Eye (tissue), 1 donor: ENCODE measurements around the gene UBAP2L.

Experiments used
- DNase-seq: peaks from one replicate; pipeline ENCODE4 v3.0.0-alpha.2; 2015

UBAP2L gene, protein sequence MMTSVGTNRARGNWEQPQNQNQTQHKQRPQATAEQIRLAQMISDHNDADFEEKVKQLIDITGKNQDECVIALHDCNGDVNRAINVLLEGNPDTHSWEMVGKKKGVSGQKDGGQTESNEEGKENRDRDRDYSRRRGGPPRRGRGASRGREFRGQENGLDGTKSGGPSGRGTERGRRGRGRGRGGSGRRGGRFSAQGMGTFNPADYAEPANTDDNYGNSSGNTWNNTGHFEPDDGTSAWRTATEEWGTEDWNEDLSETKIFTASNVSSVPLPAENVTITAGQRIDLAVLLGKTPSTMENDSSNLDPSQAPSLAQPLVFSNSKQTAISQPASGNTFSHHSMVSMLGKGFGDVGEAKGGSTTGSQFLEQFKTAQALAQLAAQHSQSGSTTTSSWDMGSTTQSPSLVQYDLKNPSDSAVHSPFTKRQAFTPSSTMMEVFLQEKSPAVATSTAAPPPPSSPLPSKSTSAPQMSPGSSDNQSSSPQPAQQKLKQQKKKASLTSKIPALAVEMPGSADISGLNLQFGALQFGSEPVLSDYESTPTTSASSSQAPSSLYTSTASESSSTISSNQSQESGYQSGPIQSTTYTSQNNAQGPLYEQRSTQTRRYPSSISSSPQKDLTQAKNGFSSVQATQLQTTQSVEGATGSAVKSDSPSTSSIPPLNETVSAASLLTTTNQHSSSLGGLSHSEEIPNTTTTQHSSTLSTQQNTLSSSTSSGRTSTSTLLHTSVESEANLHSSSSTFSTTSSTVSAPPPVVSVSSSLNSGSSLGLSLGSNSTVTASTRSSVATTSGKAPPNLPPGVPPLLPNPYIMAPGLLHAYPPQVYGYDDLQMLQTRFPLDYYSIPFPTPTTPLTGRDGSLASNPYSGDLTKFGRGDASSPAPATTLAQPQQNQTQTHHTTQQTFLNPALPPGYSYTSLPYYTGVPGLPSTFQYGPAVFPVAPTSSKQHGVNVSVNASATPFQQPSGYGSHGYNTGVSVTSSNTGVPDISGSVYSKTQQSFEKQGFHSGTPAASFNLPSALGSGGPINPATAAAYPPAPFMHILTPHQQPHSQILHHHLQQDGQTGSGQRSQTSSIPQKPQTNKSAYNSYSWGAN

DNA sequence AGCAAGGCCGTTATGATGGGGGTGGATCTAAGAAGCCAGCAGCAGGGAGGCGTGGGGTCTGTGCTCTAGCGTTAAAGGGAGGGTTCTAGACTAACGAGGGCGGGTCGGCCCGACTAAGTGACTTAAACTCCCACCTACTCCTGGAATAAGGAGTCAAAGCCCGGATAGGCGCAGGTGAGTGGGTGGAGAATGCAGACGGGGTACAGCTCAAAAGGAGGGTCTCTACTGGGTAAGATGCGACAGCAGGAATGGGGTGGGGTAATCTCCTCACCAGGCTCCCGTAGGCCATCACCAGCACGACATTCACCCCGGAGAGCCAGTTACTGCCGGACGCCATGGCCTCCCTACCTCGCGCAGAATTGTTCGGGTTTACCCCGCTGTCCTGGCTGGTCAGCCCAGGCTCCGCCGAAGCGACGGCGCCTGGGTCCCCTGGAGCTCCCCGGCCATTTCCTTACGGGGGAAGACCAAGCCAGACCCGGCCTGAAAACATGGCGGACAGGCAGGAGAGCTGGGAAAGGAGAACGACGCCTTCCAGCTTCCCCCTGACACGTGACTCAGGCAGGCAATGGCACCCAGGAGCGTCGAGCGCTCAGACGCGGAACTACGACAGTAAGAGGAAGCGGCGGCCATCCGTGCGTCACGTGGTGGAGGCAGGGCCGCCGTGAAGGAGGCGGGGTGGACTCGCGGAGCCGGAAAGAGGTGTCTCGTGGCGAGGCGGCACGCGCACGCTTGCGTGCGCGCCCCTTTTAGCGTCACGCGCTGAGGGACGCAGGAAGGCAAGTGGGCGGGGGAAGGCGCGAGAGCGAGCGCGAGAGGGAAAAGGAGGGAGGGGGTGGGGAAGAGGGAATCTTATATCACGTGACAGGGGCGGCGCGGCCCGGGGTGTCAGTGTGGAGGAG lies at the start of gene UBAP2L:
Gene UBAP2L, plus strand, starts transcription at position 885 of the 899 bp plus-strand sequence. CDS start 4,169 bp downstream, outside the sequence.
- peak; percentile 99 for DNase-seq

DNA sequence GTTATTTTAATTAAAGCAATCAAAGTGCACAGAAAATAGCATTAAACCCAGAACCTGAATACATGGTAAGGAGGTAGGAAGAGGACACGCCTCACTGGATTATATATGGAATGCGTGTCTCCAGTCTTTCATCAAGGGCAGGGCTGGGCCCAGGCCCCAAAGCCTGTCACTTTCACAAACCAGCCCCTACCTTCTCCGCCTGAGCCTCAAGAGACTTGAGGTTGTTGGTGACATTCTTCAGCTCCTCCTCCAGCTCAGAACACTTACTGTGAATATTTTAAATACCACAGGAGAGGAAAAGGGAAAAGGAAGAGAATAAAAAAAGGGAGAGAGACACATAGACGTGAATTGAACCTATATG lies 49.6 kb upstream of the UBAP2L start:
- DNase-seq: no peak

DNA sequence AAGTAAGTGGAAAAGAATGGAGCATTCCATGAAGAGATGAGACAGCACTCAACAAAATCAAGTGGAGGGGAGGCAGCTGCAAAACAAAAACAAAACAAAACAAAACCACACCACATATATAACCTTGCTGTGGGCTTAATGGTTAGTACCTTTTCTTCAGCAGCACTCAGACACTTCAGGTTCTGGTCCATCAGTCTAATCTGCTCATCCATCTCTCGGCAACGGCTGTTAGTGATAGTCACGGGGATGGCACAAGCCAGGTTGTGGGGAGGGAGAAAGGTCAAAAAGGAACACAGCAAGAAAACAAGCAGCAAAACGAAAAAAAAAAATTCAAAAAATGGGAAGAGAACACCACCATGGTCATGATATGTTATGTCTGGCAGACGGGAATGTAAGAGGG lies 48.9 kb upstream of the UBAP2L start:
- DNase-seq: no peak

DNA sequence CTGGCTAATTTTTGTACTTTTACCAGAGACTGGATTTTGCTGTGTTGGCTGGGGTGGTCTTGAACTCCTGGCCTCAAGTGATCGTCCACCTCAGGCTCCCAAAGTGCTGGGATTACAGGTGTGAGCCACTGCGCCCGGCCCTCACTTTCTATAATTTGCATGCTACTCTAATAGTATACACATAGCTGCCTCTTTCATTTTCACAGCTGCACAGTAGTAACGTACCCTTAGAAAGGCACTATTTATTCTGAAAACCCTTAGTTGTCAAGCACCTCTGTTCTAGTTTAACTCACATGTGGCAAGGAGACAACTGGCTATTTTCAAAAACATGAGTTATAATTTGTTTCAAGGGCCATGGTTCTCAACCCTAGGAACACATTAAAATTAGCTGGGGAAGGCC lies 46.1 kb upstream of the UBAP2L start:
- no peak for DNase-seq

DNA sequence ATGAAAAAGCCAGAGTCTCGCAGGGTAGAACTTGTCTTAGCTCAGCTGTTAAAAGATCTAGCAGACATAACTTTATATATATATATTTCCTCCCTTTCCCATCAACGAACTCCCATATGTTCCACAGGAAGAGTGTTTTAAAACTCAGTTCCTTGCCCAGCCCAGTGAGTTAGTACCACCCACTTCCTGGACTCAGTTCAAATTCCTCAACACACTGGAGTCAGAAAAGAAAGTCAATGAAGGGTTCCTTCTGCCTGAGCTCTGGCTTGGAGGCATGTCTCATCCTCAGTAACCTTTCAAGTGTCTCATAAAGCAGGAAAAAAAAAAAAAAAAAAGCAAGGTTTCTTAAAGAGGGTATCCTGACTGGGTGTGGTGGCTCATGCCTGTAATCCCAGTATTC lies 44.4 kb upstream of the UBAP2L start:
- DNase-seq: no peak

DNA sequence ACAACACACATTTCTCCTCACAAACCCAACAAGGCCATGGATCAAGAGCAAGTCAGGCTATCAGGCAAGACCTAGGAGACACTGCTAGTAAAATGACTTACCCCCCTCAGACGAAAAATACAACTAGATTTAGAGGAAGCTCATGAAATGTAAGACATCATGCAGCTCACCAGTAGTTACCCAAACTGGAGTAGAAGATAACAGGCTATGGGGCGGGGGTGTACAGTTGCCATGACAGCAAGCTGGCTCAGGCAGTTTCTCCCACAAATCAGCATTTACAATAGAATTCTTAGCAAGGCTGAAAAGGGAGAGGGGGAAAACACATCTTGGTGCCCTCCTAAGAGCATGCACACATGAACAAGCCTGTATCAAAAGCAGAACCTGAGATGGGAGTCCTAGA lies 42.7 kb upstream of the UBAP2L start:
- no peak for DNase-seq

DNA sequence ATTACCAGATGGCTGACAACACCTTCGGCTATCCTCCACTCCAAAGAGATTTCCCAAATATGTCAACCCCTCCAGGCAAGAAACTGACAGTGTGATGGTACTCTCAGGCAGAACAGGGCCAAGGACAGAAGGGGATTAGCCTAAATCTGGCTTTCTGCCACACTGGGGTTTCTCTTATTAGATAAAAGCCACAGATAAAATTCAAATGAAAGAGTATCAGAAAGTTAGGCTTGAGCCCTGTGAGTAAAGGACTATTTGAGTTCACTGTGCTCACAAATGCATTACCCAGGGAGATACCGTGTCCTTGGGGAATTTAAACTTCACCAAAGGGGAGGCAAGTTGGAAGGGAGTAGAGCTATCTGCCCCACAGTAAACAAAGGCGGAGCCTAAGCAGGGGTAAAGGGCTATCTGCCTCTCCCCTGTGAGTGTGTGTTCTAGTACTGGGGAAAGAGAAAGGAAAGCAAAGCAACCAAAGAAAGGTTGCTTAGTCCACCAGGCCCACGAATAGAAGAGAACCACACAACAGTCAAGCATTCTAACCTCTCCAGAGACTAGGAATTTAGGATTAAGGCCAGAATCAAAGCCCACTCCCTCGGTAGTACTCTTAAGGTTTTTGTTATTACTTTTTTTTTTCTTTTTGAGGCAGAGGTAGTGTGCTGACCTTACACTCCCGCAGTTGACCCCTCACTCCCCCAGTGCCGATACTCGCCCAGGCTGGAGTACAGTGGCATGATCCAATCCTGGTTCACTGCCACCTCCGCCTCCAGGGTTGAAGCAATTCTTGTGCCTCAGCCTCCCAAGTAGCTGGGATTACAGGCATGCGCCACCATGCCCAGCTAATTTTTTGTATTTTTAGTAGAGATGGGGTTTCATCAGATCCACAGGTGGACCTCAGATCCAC lies 41.6 kb upstream of the UBAP2L start:
- DNase-seq: no peak

DNA sequence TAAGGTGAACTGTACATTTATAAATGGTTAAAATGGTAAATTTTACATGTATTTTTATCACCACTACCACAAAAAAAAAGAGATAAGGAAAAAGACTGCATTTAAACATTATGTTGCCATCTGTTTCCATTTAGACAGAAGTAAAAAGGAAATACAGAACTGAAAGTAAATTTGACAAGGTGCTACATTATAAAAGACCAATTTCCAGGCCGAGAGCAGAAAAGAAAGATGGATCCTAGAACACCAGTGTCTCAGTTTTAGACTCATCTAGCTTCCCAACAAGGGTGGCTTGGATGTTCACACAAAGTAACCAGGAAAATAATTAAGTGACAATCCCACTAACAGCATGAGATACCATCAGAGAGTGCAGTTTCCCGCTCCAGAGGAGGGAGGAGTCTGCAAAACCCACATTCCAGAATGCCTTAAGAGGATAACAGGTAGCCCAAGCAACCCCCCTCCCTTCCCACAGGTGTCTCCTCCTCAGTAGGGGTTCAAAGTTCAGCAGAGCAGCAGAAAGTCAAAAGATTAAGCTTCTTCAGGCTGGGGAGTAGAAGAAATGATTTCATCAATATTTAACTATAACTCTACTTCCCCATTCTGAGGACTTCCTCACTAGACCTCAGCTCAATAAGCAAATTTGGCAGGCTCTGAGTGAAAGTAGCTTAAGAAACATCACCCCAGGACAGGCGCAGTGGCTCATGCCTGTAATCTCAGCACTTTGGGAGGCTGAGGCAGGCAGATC lies 40.6 kb upstream of the UBAP2L start:
- no peak for DNase-seq

DNA sequence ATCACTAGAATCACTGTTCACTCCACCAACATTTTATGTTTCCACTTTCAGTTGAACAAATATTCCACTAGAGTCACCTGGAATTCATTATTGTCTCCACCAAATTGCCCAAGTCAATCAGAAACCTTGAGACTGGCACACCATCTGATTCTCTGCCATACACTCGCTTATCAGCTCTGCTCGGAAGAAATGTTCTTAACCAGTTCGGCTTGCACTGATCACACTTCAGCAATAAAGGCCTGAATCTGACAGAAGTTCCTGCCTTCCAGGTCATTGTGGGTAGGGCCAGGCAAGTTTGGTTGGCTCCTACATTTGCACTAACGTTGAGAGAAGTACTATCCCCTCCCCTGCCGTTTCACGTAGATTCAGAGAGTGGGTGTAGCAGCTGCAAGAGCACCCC lies 38.8 kb upstream of the UBAP2L start:
- DNase-seq: no peak

DNA sequence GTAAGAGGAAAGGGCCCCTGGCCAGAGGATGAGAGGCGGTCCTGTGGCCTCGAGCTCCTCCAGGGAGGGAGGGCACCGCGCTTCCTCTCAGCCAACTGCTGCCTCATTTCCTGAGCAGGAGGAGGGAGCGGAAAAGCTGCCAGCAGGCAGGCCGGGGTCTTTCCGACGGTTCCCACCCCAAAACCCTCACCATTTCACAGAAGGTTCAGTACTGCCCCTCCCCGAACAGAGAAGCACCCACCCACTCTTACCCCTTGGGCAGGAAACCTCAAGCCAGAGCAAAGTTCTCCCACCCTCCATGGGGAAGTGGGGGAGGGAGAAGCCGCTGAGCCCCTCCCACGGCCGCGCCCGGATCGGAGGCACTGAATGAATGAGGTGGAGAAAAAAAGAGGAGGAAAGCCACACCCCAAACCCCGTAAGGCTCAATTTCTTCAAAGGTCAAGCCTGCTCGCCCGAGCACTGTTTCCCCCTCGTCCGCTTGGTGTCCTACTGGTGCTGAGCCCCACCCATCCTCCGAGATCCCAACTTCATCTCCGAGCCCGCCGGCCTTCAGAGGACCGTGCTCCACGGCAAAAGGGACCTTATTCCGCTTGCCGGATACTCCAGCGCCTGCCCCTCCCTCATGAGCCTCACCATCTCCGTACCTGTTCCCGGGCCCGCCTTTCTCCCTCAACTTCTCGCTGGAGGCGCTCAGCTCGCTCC lies 38.3 kb upstream of the UBAP2L start:
- peak; percentile 73 for DNase-seq

DNA sequence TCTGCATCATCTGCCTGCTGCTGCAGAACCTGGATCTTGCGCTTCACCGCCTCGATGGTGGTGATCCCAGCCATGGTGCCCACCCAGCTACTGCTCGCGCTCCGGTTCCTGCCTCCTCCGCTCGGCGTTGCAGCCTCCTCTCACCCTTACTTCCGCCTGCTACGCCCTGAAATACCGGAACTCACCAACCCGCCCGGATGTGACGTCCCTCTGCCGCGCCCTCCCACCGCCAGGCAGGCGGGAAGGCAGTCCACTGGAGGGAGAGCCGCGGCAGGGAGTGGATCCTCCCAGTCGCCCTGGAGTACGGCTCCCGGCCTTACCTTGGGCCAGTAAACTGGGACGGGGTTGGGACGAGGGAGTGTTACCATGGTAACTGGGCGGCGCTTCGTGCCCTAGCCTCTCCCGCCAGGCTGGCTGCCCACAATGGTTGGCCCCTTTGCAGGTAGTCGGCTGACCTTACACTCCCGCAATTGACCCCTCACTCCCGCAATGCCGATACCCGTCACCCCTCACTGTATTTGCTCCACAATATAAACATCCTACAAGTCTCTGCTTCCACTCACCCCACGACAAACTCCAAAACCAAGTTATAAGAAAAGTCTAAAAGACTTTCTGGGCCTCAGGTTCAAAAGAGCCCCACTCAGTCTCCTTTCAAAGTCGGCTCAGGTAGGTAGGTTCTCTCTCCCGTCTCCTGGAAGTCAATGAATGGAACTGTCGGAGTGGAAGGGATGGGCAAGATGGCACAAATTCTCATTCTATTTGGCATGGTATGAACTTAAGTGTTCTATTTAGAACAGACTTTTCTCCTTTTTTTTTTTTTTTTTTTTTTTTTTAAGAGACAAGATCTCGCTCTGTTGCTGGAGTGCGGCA lies 37.5 kb upstream of the UBAP2L start:
- peak; percentile 98 for DNase-seq

DNA sequence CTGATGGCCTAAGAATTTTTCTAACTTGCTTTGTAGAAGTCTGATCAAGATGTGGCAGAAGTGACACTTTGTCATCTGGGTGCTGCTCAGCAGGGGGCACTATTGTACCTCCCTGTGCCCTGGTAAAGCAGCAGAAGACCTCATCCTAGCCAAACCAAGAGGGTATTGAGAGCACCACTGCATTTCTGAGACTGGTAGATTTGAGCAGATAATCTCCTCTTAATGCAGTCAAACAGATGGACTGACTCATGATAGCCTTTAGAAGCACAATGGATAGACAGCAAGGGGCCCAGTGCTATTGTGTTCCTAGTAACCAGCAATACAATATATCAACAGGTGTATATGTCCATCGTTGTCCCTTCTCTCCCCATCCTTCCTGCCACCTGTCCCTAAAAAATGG lies 34.6 kb upstream of the UBAP2L start:
- peak; percentile 62 for DNase-seq

DNA sequence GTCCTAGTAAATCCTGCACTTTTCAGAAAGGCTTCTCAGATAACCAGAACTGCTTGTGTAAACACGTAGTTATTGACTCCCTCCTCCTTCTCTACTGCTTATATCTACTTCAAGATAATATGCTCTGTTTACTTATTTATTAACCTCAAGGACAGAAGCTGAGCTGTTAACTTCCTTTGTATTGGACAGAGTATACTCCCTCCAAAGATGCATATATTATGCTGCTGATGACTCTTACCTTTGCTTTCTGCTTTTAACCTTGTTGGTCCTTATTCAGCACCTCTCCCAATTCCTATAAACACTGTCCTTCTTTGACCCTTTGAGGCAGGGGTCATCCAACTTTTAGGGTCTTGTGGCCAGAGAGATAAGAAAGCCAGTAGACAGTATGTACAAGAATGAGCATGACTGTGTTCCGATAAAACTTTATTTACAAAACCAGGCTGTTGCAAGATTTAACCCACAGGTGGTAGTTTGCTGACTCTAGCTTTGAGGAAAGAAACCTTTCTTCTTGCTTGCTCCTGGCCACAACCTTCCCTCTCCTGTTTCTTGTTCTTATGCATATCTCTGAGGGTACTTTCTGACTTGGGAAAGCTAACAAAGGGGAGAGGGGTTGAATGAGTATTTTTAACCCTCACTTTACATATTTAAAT lies 33.8 kb upstream of the UBAP2L start:
- DNase-seq: no peak

DNA sequence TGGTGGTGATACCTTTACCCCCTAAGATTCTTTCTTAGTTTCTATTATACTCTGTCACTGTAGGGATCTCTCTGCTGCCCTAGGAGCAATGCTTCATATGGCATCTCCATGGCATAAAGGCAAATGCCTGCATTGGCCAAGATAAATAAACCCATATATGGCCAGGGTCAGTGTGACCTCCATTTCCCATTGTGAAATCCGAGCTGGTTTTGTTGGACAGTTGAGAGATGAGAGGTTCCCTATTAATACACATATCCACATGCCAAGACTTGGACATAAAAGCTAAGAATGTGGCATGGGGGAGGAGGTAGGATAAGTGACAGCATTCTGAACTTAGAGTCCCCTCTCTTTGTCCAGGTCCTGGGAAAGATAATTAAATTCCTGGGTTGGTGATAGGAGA lies 30.2 kb upstream of the UBAP2L start:
- DNase-seq: no peak

DNA sequence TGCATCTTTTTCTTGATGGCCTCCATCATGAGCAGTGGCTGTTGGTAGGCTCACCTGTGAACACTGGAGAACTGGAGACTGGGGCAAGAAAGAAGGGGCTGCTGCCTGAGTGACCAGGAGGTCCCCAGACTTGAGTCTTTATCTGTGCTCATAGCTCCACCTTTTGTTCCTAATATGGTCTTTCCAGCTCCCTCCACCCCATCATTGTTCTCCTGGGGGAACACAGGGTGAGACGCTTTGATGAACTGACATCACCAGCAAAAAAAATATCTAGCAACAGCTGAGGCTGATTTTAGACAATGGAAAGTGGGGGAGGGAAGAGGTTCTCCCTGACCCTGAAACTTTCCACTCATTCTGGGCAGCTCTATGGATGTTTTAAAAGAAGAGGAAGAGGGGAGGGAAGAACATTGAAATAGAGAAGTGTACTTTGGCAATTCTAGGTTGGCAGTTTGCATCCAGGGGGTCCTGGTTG lies 28.7 kb upstream of the UBAP2L start, which contains the start of gene TPM3:
Gene TPM3, minus strand, starts transcription at position 111 of the 472 bp plus-strand sequence. Its CDS starts 82 bp downstream, at position 29.
- DNase-seq: peak; percentile 38

DNA sequence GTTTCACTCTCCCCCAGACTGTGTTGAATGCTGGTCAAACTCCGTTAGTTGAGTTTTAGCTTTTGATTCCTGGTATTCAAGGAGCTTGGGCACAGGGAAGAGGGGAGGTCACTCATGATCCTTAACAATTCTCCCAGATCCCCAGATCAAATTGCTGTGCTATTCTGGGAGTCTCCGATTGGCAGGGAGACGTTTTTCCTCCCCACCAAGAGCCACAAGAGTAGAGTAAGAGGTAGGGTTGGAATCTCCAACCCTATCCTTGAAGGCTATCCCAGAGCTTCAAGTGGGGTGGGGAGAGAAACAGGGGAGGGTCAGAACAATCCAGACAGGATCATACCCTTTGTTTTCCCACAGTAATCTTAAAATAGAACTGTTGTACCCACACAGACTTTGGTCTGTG lies 28.3 kb upstream of the UBAP2L start:
- DNase-seq: no peak

DNA sequence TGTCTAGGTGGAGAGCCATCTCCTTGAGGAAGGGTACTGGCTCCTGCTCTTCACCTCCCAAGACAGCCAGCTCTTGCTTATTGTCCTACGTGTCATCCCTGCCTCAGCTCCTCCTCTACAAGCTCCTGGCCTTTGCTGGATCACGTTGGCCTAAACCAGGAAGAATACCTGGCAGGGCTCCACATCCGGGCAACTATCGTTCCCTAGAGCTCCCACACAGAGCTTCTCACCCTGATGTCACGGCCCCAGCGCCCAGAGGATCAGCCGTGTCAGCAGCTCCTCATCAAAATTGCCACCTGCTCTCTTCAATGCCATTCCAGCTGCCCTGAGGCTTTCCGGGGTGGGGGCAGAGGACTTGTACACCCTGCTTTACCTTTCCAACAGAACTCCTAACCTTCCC lies 26.9 kb upstream of the UBAP2L start:
- no peak for DNase-seq
